IMR-90 (cell line): Measurements from ENCODE around the gene ST8SIA2.

Source experiments
- MAZ ChIP-seq: IDR thresholded peaks from 2 replicates; pipeline ENCODE4 v1.6.1; 2012; ENCODE audit warnings: low read depth, mild to moderate bottlenecking, low read length, improper control_type of control experiment, moderate library complexity, borderline replicate concordance
- SMC3 ChIP-seq: fragments of 150-350 bp; IDR thresholded peaks from 2 replicates; pipeline ENCODE4 v1.6.1; 2016; ENCODE audit warnings: low read depth, mild to moderate bottlenecking, antibody characterized with exemption, low read length, moderate library complexity
- TF ChIP-seq, protein P1 (sequence below): conservative IDR thresholded peaks from 2 replicates; pipeline ENCODE4 v1.5.1; 2012; ENCODE audit warnings: mild to moderate bottlenecking, low read depth, low read length, improper control_type of control experiment

DNA sequence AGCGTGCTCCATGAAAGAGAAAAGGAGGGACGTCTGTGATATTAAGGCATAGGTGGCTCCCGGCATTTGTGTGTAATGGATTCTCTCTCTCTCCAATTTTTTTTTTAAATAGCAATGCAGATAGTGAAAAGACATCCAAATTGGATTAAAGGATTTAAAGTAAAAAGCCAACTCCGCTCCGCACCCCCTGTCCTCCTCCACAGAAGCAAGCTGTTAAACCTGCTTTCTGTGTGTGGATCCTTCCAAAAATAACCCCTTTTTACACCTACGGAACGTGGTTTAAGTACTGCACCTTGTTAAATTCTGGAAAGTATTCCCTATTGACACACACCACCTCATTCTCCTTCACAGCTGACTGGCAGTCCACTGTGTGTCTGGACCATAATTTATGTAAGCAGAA, 61.6 kb downstream of the ST8SIA2 start:
- no peak for TF ChIP-seq SMC3
- TF ChIP-seq, protein P1, sequence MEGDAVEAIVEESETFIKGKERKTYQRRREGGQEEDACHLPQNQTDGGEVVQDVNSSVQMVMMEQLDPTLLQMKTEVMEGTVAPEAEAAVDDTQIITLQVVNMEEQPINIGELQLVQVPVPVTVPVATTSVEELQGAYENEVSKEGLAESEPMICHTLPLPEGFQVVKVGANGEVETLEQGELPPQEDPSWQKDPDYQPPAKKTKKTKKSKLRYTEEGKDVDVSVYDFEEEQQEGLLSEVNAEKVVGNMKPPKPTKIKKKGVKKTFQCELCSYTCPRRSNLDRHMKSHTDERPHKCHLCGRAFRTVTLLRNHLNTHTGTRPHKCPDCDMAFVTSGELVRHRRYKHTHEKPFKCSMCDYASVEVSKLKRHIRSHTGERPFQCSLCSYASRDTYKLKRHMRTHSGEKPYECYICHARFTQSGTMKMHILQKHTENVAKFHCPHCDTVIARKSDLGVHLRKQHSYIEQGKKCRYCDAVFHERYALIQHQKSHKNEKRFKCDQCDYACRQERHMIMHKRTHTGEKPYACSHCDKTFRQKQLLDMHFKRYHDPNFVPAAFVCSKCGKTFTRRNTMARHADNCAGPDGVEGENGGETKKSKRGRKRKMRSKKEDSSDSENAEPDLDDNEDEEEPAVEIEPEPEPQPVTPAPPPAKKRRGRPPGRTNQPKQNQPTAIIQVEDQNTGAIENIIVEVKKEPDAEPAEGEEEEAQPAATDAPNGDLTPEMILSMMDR = no peak
- no peak for TF ChIP-seq MAZ
